Suppressor macrophage treated with lipopolysaccharide for 4 hours (primary cell): ENCODE measurements around the gene ASB4.

Experiments
- DNase-seq: peaks from one replicate; pipeline ENCODE4 v3.0.0-alpha.2; 2020

Gene ASB4

GRCh38 chr7:95558864-95559263 lies 73.1 kb downstream of the ASB4 start:
- no peak for DNase-seq

GRCh38 chr7:95560674-95561073 lies 74.9 kb downstream of the ASB4 start:
- no peak for DNase-seq

GRCh38 chr7:95569720-95570119 lies 84.0 kb downstream of the ASB4 start:
- no peak for DNase-seq

- no peak for DNase-seq
Observed at GRCh38 chr7:95577137-95577536, 91.4 kb downstream of the ASB4 start.

GRCh38 chr7:95578299-95578855 lies 92.6 kb downstream of the ASB4 start:
- DNase-seq = no peak

GRCh38 chr7:95579318-95579717 lies 93.6 kb downstream of the ASB4 start:
- DNase-seq = no peak

GRCh38 chr7:95581467-95581866 lies 95.7 kb downstream of the ASB4 start:
- no peak for DNase-seq

- DNase-seq = no peak
Observed at GRCh38 chr7:95582578-95583293, 97.0 kb downstream of the ASB4 start.

- DNase-seq = no peak
Observed at GRCh38 chr7:95583834-95584621, 98.3 kb downstream of the ASB4 start.

- no peak for DNase-seq
Observed at GRCh38 chr7:95584769-95585425, 99.2 kb downstream of the ASB4 start.

- no peak for DNase-seq
Observed at GRCh38 chr7:95585426-95585789, 99.7 kb downstream of the ASB4 start.

GRCh38 chr7:95586951-95587301 lies 101.2 kb downstream of the ASB4 start:
- DNase-seq = no peak

GRCh38 chr7:95589031-95589430 lies 103.3 kb downstream of the ASB4 start:
- no peak for DNase-seq

- no peak for DNase-seq
Observed at GRCh38 chr7:95589766-95590165, 104.0 kb downstream of the ASB4 start.
